ENCODE results near the gene CDH1.
"Not testable (repeated sequence)": the region's sequence is repeated elsewhere in the genome, so short reads cannot be mapped to it uniquely, and the experiment has no call there.

The CDH1 gene

DNA sequence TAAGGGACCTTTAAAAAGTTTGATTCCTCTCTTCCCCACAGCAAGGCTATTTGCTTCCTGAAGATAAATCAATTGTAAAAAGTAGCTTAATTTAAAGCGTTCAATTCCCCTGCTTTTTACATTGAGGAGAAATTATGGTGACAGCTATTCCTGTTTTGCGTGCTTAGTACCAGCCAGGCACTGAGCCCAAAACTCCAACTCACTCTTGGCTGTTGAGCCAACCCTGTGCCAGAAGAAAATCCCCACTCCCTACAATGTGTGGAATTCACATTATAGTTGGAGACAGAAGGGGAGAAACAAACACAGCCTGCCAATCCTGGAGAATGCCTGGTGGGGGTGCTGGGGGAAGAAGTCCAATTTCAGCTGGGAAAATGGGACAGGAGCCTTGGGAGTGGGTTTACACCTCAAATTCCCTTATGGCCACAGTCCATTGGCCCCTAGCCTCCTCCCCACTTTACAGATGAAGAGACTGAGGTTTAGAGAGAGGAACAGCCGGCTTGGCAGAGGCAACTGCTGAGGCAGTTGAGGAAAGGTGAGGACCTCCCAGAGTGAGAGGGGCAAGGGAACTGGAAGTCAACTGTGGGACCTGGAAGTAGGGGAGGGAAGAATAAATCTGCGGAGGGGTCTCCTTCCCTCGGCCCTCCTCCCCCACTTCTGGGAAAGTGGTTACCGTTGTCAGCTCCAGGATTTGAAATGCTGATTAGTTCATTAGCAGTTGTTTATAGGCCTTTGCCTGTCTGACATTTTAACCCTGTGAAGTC, 26.1 kb downstream of the CDH1 start:
- DNase-seq: no peak

DNA sequence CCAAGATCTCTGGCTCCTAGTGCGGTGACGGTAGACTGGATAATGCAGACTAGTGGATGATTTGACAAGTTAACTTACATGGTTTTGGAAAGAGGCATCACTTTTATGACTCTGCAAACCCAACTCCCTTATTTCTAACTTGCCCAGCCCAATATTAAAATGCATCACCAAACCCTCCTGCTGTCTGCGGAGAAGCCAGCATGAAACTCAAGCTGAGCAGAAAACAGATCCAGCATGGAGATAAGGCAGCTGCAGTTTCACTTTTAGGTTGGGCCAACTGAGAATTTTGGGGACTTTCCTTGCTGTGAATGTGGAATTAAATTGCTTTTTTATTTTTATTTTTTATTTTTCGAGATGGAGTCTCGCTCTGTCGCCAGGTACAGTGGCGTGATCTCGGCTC, 27.8 kb downstream of the CDH1 start:
- no peak for DNase-seq

DNA sequence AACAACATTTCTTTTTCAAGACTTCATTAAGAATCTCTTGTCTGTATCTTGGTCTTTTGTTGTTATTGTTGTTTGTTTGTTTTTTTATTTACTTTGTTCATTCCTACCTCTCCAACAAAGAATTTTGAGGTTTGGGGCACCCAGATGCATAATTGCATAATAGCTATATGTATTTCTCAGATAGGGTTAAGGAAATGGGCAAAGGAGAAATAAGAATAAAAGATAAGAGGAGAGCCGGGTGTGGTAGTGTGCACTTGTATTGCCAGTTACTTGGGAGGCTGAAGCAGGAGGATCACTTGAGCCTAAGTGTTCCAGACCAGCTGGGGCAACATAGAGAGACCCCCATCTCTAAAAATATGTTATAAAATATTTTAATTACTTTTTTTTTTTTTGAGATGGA, 30.5 kb downstream of the CDH1 start:
- no peak for DNase-seq

DNA sequence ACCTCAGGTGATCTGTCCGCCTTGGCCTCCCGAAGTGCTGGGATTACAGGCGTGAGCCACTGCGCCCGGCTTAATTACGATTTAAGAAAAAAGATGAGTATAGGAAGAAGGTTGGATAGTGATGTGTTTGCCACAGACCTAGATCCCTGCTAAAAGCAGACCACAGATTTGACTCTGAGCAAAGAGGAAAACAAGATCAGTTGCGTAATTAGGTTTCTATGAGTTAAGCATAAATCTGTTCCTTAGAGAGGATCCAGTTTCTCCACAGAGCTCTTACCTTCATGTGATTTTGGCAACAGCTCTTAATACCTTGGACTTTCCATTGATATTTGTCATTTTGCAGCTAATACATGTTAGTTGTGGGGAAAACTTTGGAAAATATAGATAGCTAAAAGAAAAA, 31.1 kb downstream of the CDH1 start:
- DNase-seq: no peak

DNA sequence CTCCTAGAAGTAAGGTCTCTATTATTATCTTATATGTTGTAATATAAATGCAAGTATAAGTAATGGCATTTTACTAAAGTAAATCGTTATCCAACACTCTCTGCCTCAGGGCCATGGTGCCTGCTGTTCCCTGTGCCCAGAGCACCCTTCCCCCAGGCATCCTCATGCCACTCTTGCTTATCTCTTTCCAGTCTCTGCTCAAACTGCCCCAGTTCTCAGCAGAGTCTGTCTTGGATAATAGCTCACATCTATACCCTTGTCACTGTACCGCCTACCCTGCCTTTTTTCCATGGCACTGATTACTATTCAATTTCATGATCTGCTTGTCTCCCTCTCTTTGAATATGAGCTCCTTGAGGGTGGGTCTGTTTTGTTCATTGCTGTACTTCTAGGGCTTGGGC, 31.7 kb downstream of the CDH1 start:
- no peak for DNase-seq

DNA sequence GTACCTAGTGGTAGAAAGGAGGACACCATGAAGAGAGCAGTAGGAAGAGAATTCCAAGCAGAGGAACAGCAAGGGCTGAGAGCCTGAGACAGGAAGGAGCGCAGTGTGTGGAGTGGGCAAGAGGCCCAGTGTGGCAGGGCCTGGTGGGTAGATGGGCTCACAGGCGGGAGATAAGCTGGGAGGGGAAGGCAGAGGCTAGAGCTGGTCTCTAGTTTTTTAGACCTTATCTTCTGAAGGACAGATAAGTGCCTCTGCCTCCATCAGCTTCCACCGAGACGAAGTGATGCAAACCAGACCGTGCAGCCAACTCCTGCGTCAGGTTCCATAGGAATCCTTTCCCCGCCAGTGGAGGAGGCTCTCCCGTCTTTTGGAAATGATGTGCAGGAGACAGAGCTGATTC, 33.6 kb downstream of the CDH1 start:
- DNase-seq: no peak

DNA sequence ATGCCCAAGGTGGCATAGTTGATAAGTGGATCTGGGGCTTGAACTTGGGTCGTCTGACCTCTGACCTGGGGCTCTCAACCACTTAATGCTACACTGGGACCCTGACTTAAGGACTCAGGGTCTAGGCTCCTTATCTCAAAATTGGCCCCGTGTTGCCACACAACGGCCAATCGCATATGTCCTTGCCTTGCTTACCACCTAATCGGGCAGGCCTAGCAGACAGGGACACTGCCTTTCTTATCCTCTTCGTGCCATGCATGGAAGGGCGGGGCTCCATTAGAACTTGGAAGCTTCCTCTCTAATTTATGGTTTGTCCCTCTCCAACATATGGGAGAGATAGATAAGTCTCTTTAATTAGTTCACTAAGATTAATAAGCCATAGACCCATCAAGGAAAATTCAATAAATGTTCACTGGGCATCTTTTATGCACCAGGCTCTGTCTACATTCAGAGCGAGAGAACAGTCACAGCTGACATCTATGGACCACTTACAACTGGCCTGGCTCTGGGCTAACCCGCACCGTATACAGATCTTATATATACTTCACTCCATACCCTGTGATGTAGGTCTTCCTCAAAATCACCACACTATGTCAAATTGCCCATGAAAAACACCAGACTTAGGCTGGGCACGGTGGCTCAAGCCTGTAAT, 35.1 kb downstream of the CDH1 start:
- DNase-seq: no peak

DNA sequence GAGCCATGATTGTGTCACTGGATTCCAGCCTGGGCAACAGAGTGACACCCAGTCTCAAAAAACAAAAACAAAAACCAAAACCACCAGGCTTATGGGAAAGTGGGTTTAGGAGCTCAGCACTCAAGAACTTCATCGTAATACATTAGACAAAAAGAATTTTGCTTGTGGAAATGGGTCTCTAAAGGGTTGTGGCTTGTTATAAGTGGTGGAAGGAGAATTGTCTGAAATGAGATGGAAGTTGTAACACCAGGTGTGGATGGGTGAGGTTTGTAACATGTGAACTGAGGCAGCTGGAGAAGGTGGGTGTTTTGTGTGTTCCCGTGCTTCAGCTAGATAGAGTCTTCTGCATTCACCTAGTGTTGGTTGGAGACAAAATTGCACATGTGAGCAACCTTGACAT, 35.8 kb downstream of the CDH1 start:
- no peak for DNase-seq

DNA sequence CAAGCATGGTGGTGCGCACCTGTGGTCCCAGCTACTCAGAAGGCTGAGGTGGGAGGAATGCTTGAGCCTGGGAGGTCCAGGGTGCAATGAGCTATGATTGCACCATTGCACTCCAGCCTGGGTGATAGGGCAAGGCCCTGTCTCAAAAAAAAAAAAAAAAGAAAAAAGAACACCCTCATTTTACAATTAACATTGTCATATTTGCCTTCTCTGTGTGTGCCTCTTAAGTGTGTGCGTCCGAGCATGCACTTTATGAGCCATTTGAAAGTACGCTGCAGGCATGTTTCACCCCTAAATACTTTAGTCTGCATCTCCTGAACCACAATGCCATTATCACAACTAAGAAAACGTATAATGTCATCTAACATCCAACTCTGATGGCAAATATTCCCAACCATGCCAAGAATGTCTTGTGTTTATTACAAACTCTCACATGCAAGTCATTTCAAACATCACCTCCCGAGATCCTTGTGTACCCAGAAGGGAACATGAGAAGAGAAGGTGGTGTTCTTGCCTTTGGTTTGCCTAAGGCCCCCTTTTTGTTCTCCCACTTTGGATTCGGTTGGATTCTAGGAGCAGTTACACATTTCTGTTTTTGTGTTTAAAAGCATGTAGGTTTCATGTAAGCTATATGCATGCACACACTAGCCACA, 38.0 kb downstream of the CDH1 start:
- DNase-seq: no peak

DNA sequence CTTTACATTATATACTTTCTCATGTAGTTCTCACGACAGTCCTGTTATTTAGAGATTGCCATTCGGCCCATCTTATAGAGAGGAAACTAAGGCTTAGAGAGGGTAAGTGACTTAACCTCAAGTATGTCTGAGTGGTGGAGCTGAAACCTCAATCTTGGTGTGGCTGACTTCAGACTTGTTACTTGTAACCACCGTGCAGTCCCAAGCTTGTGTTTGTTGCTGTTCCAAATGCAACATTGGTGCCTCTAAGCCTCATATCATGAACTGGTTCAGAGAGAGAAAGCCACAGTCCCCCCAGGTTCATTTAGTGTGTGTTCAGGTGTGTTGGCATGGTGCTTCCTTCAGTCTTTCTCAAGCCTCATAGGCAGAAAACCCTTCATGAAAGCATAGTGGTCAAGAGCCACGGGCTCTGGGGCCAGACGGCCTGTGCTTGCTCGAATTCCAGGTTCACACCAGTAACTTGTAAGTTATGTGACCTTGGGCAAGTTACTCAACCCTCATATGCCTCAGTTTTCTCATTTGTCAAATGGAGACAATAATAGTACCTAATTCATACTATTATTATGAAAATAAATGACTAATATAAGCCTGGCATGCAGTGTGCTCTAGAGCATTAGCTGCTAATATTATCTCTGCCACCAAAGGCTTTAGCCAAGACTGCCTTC, 39.9 kb downstream of the CDH1 start:
- DNase-seq: no peak

DNA sequence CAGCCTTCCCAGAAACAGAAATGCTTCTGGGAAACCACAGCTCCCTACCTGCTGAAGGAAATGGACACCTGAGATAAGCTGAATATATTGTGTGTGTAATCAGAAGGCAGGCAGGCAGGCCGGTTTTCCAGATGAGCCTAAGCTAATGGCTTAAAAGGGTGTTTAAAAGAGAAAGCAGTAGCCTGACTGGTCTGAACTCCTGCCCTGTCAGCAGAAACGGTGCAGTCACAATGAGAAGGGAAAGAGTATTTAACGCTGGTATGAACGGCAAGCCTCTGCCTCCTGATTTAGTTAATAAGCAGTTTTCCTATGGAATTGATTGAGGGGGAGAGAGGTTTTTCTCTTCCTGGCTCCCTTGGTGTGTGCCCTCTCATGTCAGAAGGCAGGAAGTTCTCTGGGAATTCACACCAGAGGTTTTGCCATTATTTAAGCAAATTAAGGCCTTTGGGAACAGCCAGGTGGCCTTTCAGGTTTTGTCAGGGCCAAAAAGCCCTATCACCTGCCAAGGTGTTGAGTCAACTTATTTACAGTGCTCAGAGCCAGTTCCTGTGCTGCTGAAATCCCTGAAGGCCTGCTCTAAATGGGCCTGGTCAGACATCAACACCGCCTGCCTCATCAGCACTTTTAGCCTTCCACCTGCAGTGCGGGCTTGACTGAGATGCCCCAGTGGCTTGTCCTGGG, 41.6 kb downstream of the CDH1 start:
- no peak for DNase-seq

DNA sequence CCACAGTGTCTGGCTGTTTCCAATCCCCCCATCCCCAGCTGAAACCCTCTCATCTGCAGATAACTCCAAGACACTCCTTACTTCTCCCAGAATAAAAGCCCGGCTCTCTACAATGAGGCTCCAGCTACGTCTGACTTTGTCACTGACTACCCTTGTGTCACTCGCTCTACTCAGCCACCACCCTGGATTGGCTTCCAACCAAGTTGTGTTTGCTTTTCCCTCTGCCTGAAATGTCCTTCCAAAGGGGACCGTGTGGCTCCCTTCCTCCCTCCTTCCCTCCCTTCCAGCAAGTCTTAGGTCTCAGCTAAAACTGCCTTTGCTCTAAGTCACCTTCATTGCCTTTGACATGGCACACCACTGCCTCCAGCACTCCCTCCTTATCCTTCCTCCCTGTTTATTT, 42.8 kb downstream of the CDH1 start:
- DNase-seq: no peak

DNA sequence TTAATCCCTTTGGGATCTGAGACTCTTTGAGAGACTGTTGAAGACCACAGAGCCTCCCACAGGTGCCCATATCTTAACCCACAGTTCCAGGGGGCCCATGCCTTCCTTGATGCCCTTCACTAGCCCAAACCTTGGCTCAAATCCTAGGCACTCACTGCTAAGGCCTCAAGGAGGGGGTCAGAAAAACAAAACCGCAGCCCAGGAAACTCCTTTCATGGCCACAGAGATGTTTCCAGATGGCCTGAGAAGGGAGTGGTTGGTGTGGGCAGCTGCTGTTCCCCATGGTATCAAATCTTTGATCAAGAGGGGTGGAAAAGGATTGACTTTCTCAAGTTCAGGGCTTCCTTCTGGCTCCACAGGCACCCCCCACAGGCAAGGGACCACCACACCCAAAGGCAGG, 44.7 kb downstream of the CDH1 start:
- DNase-seq: no peak

DNA sequence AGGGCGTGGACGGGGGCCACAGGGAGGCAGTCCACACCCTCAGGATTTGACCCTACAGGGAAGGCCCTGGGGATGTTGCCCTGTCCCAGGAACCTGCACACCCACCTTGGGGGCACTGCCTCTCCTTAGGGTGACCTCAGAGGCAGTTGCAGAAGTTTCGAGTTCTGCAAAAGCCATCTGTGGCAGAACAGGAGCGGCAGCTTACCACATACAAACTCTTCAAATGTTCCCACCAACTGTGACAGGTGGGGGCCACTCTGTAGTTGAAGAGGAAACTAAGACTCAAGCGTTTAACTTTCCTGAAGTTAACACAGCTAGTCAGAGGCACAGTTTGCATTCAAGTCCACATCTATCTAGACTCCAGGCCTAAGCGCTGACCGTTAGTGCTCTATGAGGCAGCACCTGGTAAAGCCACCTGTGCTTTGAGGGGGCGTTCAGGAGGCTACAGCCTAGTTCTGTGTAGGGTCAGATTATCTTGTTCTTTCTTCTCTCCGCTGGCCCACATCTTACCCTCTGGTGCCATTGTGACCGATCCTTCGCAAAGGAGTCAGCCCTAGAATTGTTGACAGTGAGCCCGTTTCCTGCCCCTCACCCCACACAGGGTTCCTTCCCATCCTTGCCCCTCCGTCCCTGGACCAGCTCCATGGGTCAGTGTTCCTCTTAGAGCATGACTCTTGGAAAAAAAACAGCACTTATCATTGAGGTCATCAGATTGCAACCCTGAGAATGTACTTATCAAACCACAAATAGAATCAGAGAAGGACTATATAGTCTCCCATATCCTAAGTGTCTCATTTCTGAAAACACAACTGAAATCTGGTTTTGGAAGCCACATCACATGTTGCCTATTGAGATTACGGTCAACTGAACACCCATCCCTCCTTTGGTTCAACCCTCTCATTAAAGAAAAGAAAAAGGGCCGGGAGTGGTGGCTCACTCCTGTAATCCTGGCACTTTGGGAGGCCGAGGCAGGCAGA, 45.4 kb downstream of the CDH1 start:
- no peak for DNase-seq

DNA sequence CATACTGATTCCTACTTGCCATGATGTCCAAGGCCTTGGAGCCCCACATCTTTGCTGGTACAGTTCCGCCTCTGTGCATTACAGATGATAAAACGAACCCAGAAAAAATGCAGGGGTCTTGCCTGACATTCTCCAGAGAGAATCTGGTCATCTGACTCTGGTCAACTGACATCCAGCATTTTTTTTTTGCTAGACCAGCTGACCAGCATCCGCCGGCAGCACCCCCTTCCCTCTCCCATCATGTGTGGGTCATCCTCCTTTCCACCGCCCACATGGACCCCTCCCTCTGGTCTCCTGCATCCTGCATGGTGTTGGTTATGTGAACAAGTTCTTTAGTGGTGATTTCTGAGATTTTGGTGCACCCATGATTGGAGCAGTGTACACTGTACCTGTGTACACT, 47.1 kb downstream of the CDH1 start:
- DNase-seq: no peak

DNA sequence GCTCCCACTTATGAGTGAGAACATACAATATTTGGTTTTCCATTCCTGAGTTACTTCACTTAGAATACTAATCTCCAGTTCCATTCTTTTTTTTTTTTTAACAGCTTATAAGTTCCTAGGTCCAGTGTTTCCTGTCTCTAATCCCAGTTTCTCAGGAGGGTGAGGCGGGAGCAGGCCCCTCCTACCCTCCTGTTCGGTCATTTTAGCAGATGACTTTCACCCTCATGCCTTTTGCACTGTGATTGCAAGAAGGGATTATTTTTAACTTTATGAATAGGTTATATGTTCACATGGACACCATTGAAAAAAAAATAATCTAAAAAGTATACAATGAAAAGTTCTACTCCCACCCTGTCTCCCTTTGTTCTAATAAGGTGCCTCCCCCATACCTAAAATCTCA, 47.6 kb downstream of the CDH1 start:
- DNase-seq: no peak

DNA sequence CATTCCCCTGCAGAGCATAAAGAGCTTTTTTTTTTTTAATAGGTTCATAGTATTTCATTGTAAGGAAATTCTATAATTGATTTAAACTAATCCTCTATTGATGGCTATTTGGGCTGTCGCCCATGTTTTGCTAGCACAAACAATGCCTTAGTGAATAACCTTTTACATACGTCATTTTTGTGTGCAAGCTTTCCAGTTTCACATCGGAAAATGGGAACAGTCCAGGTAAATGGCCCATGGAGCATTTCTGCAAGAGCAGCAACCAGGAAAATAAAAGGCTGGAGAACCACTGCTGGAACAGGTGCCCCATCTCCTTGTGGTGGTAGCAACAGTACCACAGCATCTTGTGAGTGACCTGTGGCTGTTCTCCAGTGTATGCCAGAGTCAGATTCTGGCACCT, 48.6 kb downstream of the CDH1 start:
- no peak for DNase-seq

DNA sequence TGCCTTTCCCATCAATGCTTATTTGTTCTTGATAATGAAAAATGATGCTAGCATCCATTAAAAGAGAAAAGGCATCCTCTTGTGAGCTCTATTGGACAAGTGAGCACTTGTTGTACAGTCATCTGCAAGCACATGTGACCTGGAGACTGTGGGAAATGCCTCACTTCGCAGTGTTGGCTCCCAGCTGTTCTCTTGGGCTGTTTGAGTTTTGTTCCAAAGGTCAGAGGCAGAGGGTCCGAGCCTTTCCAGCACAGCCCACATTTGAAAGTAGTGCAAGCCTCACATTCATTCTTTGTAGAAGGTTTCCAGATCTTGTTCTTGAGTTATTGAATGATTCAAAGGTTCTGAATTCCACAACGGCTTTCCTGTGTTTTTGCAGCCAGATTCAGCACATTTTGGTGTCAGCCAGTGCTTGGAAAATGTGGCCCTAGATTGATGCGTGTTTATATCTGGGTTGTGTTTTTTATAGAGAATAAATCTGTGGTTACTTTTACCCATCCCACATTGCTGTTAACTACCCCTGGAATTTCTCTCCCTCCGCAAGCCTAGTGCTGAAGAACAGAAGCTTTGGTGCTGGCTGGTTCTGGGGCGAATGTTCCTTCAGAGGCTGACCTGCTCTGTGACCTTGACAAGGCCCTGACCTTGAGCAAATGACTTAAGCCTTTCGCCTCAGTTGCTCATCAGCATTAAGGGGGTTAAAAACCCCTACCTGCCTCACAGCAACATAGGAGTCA, 49.8 kb downstream of the CDH1 start:
- no peak for DNase-seq

DNA sequence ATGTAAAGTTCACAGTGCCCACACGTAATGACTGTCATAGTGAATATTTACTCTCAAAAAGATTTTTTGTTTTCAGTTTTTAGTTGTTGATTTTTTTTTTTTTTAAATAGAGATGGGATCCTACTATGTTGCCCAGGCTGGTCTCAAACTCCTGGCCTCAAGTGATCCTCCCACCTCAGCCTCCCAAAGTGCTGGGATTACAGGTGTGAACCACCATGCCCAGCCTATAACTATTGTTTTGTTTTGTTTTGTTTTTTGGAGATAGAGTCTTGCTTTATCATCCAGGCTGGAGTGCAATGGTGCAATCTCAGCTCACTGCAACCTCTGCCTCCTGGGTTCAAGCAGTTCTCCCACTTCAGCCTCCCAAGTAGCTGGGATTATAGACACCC, 50.3 kb downstream of the CDH1 start:
- not testable (repeated sequence) for DNase-seq

DNA sequence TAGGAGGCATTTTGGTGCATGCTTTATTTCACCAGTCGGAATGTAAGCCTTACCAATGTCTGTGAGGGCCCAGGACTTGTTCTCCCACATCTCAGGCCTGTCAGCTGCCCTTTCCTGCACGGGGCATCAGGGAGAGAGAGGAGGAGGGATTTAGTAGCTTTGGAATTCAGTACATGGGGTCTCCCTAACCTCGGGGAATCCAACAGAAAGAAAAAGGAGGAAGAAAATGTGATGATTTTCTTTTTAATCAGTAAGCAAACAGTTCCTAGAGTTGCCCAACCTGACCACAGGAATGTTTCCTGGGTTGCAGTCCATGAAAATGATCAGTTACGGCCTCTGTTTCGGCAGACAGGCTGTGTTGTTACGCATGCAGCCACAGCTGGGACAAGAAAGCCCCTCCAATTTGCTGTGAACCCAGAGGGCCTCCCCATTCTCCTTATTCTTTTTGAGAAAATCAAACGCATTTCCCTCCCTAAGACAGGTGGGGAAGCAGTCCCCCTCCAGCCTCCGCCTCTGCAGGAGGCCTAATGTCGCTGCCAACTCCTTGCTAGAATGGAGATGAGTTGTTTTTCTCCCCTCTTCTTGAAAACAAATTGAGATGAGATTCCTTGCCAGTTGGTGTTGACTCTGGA, 53.2 kb downstream of the CDH1 start:
- no peak for DNase-seq

DNA sequence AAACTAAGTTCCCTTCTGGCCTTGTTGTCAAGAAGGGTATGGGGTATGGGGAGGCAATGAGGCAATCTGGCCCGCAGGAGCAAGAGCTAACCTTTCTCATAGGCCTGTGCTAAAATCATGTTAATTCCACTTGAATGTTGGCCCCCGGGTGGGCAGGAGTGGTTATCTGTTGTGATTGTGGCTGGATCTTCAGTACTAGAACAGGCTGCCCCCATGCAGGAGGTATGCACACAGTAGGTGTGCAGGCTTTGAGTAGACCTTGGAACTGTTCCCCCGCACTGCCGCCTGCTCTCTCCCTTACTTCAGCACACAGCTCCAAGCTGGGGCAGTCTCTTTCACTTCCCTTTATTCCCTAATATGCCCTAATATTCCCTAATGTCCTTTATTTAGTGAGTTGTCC, 53.9 kb downstream of the CDH1 start:
- DNase-seq: no peak

All from cerebellar nuclear complex (tissue), 1 donor.